H54 (cell line): ENCODE data around the gene SLC25A25.
"Not testable (repeated sequence)": the region's sequence is repeated elsewhere in the genome, so short reads cannot be mapped to it uniquely, and the experiment has no call there.

ENCODE experiments used
- DNase-seq: peaks from one replicate; pipeline ENCODE4 v3.0.0; 2011; ENCODE audit warnings: low spot score, mixed read lengths; ENCODE audit not compliant: insufficient read length
- FAIRE-seq: peaks from 3 replicates; lab custom pipeline; 2011; peaks lifted over from hg19 to GRCh38; lab: Jason Lieb, UNC
- POLR2A ChIP-seq: IDR thresholded peaks from 2 replicates; pipeline ENCODE4 v1.6.1; 2011; ENCODE audit warnings: low read depth, mild to moderate bottlenecking, low read length

Gene SLC25A25

GRCh38 chr9:128121924-128122808, 54.1 kb downstream of the SLC25A25 start:
- no peak for DNase-seq
- FAIRE-seq, result no peak
- TF ChIP-seq POLR2A, result no peak

GRCh38 chr9:128122809-128123175, 54.8 kb downstream of the SLC25A25 start:
- FAIRE-seq, result no peak
- DNase-seq, result no peak
- no peak for TF ChIP-seq POLR2A

- FAIRE-seq, result no peak
- no peak for DNase-seq
- no peak for TF ChIP-seq POLR2A
These were observed 55.5 kb downstream of the SLC25A25 start for GRCh38 chr9:128123451-128124080.

- FAIRE-seq (no peak), DNase-seq (no peak)
- no peak for TF ChIP-seq POLR2A
These were observed 56.4 kb downstream of the SLC25A25 start for GRCh38 chr9:128124451-128124850.

GRCh38 chr9:128124873-128125579, 57.0 kb downstream of the SLC25A25 start:
- FAIRE-seq (no peak), DNase-seq (no peak)
- no peak for TF ChIP-seq POLR2A

GRCh38 chr9:128125580-128126354, 57.7 kb downstream of the SLC25A25 start:
- FAIRE-seq, result no peak
- DNase-seq, result no peak
- no peak for TF ChIP-seq POLR2A

GRCh38 chr9:128127568-128127989, 59.5 kb downstream of the SLC25A25 start, which contains the start of gene PTGES2:
PTGES2 (minus strand) TSS chr9:128127729; CDS start chr9:128127717, 12 bp downstream.
- TF ChIP-seq POLR2A, result peak; percentile 48
- FAIRE-seq, result no peak
- peak; percentile 93 for DNase-seq

GRCh38 chr9:128127990-128128835, 60.2 kb downstream of the SLC25A25 start:
- FAIRE-seq (no peak), DNase-seq (peak; percentile 86)
- TF ChIP-seq POLR2A, result peak; percentile 83

- TF ChIP-seq POLR2A, result no peak
- FAIRE-seq (no peak), DNase-seq (no peak)
These were observed 61.0 kb downstream of the SLC25A25 start for GRCh38 chr9:128128836-128129590.

GRCh38 chr9:128129976-128130590, 62.1 kb downstream of the SLC25A25 start:
- not testable (repeated sequence) for FAIRE-seq, DNase-seq

GRCh38 chr9:128130651-128131050, 62.6 kb downstream of the SLC25A25 start:
- DNase-seq, FAIRE-seq: not testable (repeated sequence)

- not testable (repeated sequence) for DNase-seq, FAIRE-seq
These were observed 63.3 kb downstream of the SLC25A25 start for GRCh38 chr9:128131346-128131745.

GRCh38 chr9:128132139-128132538, 64.1 kb downstream of the SLC25A25 start:
- FAIRE-seq, DNase-seq: not testable (repeated sequence)

- not testable (repeated sequence) for FAIRE-seq, DNase-seq
These were observed 67.5 kb downstream of the SLC25A25 start for GRCh38 chr9:128135561-128135960.
